CD4-positive, alpha-beta T cell treated with Interleukin-10 for 1 hour (primary cell): ENCODE data around the gene CIITA.

Experiments
- DNase-seq: peaks from one replicate; pipeline ENCODE4 v3.0.0-alpha.2; 2020

The CIITA gene

GRCh38 chr16:10881479-10882030 is 4.6 kb downstream of the CIITA start:
- no peak for DNase-seq

- no peak for DNase-seq
Measured at GRCh38 chr16:10883004-10883403, 6.0 kb downstream of the CIITA start.

DNA sequence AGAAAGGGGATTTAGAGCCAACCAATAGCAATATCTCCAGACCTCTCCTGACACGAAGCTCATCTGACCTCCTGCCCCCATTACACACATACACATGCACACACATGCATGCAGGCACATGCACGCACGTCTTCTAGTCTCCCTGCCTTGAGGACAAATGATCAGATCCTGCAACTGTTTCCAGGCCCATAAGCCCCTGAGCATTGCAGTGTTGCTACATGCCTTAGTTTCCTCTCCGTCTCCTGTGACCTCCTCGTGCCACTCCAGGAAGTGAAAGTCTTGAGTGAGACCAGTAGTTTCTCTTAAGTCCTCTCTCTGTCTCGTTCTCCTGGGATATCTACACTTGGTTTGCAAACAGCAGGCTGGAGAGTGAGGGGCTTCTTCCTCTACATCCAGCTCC is 8.2 kb downstream of the CIITA start:
- no peak for DNase-seq

GRCh38 chr16:10888320-10888937 is 11.4 kb downstream of the CIITA start:
- no peak for DNase-seq

DNA sequence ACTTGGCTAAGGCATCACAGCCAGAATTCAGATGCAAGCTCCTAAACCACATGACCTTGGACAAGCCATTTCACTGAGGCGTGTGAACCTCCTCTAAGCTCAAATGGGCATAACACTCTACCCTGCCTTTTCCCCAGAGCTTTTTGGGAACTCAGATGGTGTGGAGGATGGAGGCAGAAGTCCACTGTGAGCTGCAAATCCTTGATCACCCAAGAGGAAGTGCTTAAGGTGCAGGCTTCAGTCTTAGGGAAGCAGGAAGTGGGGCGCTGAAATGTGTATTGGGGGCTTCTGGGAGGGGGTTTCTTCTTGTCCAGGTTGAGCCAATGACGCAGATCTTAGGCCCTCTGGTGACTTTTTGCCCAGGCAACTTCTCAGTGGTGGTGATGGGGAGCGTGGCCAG is 12.9 kb downstream of the CIITA start:
- DNase-seq, result no peak

- DNase-seq, result no peak
Measured at GRCh38 chr16:10892782-10893318, 15.8 kb downstream of the CIITA start.

DNA sequence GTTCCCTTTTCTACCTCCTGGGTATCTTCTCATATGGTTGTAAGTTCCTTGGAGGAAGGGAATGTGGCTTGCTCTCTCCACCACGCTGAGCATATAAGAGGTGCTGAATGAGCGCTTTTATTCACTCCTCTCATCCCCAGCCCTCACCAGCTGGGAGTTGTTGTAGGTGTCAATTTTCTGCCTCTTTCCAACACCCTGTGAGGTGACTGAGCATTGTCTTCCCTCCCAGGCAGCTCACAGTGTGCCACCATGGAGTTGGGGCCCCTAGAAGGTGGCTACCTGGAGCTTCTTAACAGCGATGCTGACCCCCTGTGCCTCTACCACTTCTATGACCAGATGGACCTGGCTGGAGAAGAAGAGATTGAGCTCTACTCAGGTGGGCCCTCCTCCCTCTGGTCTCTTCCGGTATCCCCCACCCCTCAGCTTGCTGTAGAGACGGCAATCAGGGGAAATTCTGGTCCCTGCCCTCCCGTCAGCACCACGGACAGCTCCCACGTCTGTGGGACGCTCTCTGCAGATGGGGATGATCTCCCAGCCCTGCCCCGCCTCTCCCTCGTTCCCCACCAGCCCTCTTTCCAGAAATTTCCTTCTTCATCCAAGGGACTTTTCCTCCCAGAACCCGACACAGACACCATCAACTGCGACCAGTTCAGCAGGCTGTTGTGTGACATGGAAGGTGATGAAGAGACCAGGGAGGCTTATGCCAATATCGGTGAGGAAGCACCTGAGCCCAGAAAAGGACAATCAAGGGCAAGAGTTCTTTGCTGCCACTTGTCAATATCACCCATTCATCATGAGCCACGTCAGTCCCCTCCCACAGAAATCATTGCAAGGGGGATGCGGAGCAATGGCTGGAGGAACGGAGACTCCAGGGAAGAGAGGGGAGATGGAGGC is 18.3 kb downstream of the CIITA start:
- DNase-seq, result no peak

DNA sequence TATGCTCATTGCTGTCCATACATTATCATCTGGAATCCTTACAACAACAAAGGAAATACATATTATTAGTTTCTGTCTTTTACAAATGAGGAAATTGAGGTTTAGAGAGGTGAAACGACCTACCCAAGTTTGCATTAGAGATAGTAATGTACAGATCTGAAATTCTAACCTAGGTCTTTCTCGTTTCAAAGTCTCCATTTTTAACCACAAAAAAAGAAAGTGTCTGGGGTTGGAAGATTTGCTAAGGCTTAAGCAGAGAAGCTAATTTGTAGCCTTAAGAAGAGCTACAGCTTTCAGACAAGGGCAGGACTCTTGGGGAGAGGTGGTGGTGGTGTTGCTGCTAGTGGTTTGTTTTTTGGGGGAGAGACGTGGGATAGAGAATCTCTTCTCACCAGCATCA is 19.2 kb downstream of the CIITA start:
- DNase-seq, result no peak

DNA sequence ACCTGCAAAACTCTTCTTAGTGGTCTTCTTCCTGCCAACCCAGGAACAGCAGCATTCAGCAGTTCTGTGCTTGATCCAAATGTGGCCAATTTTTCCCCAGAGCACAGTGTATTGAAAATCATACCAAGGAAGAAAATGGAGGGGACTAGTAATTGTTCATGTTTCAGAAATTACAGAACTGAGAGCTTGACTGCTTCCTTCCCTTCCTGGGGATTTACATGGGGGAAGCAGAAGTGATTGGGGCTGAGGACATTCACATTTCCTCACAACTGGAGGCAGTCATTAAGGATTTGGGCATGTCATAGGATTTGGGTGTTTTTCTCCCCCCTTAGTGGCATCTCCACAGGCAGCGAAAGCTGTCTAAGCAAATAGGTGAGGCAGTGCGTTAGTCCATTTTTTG is 19.7 kb downstream of the CIITA start:
- no peak for DNase-seq

DNA sequence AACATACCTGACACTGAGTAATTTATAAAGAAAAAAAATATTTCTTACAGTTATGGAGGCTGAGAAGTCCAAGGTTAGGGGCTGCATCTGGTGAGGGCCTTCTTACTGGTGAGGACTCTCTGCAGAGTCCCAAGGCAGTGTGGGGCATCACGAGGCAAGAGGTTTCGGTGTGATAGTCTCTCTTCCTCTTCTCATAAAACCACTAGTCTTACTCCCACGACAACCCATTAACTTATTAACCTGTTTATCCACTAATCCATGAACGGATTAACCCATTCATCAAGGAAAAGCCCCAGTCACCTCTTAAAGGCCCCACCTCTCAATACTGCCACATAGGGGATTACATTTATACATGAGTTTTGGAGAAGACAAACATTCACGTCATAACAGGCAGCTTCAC is 20.1 kb downstream of the CIITA start:
- DNase-seq, result no peak

- DNase-seq, result no peak
Measured at GRCh38 chr16:10902999-10903398, 26.0 kb downstream of the CIITA start.

- no peak for DNase-seq
Measured at GRCh38 chr16:10906482-10906881, 29.5 kb downstream of the CIITA start.

- DNase-seq, result no peak
Measured at GRCh38 chr16:10906914-10907756, 30.1 kb downstream of the CIITA start.

DNA sequence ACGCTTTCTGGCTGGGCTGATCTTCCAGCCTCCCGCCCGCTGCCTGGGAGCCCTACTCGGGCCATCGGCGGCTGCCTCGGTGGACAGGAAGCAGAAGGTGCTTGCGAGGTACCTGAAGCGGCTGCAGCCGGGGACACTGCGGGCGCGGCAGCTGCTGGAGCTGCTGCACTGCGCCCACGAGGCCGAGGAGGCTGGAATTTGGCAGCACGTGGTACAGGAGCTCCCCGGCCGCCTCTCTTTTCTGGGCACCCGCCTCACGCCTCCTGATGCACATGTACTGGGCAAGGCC is 30.7 kb downstream of the CIITA start:
- DNase-seq, result no peak

DNA sequence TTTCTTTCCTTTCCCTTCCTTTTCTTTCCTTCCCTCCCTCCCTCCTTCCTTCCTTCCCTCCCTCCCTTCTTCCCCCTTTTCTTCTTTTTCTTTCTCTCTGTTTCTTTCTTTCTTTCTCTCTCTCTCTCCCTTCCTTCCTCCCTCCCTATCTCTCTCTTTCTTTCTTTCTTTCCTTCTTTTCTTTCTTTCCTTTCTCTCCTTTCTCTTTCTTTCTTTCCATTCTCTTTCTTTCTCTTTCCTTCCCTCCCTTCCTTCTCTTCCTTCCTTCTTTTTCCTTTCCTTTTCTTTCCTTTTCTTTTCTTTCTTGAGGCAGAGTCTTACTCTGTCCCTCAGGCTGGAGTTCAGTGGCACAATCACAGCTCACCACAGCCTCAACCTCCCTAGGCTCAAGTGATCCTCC is 34.3 kb downstream of the CIITA start:
- DNase-seq, result no peak

DNA sequence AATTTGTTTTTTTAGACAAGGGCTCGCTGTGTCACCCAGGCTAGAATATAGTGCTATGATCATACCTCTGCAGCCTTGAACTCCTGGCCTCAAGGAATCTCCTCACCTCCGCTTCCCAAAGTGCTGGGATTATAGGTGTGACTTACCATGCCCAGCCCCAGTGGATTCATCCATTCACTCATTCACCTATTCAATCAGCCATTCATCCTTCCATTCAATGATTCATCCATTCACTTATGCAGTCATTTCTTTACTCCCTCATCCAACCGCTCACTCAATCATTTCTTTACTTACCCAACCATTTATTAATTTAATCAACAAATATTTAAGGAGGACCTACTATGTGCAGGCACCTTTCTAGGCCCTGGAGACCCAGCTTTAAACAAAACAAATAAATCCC is 39.5 kb downstream of the CIITA start:
- DNase-seq, result no peak

DNA sequence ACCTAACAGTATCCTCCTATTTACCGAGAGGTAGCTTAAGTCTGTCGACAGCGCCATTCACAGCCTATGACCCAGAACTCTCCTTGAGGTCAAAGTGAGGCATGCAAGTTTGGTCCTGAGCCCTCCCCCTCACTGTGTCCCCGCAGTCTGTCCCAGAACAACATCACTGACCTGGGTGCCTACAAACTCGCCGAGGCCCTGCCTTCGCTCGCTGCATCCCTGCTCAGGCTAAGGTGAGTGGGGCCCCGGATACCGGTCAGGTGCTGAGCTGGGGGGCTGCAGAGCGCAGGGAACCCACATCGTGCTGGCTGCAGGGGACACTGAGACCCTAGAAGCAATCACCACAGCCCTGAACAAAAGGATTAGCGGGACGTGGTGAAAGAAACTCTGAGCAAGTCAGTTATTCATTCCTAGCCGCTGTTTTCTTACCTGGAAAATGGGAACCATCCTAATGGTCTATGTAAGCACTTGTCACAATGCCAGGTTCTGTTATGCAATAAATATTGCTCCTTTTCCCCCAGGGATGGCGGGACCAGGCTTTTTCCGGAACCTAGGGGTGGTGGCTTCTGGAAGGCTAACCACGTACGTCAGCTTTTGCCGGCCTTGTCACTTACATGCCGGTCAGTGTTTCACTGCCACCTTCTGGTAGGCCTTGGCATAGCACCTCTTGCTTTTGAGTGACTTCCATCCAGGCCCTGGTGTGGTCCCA is 41.4 kb downstream of the CIITA start:
- DNase-seq, result peak; percentile 82

GRCh38 chr16:10919003-10919351 is 42.0 kb downstream of the CIITA start:
- no peak for DNase-seq

GRCh38 chr16:10920726-10921427 is 43.9 kb downstream of the CIITA start:
- DNase-seq, result no peak

DNA sequence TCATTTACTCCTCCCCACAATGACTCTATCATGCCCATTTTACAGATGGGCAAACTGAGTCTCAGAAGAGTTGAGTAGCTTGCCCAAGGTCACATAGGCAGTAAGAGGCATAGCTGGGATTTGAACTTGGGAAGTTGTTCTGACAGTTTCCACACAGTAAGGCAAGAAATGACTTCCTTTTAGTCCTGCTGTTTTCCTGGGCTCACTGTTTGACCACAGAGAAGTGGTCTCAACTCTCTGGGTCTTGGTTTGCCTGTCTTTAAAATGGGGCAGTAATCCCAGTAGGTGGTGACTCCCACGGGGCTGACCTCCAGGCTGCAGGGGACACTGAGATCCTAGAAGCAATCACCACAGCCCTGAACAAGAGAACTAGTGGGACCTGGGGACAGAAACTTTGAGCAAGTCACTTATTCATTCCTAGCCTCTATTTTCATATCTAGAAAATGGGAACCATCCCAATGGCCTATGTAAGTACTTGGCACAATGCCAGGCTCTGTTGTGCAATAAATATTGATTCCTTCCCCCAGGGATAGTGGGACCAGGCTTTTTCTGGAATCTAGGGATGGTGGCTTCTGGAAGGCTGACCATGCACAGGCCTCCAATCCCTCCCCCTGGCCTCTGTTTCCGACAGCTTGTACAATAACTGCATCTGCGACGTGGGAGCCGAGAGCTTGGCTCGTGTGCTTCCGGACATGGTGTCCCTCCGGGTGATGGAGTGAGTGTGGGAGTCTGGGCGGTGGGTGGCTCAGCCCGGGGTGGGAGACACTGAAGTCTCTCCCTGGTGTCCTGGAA is 44.7 kb downstream of the CIITA start:
- DNase-seq, result no peak
